GM18526 (cell line): Measurements from ENCODE around the gene INPP5A.

ENCODE experiments used
- POLR2A ChIP-seq: IDR thresholded peaks from 3 replicates; pipeline ENCODE4 v1.6.1; 2011; ENCODE audit not compliant: insufficient read length; ENCODE audit errors: extremely low read depth

The INPP5A gene

GRCh38 chr10:132593900-132594876 is 56.6 kb downstream of the INPP5A start:
- no peak for TF ChIP-seq POLR2A

- TF ChIP-seq POLR2A = no peak
These were observed 57.4 kb downstream of the INPP5A start for GRCh38 chr10:132595021-132595420.

- TF ChIP-seq POLR2A = no peak
These were observed 58.3 kb downstream of the INPP5A start for GRCh38 chr10:132595854-132596253.

GRCh38 chr10:132596742-132597279 is 59.2 kb downstream of the INPP5A start:
- TF ChIP-seq POLR2A = no peak

GRCh38 chr10:132597654-132598053 is 60.1 kb downstream of the INPP5A start:
- no peak for TF ChIP-seq POLR2A

- no peak for TF ChIP-seq POLR2A
These were observed 62.1 kb downstream of the INPP5A start for GRCh38 chr10:132599732-132600131.

- no peak for TF ChIP-seq POLR2A
These were observed 62.8 kb downstream of the INPP5A start for GRCh38 chr10:132600416-132600815.

- no peak for TF ChIP-seq POLR2A
These were observed 64.0 kb downstream of the INPP5A start for GRCh38 chr10:132601567-132601966.

- no peak for TF ChIP-seq POLR2A
These were observed 65.0 kb downstream of the INPP5A start for GRCh38 chr10:132602614-132603013.

GRCh38 chr10:132603851-132604533 is 66.4 kb downstream of the INPP5A start:
- no peak for TF ChIP-seq POLR2A

- TF ChIP-seq POLR2A = no peak
These were observed 67.1 kb downstream of the INPP5A start for GRCh38 chr10:132604686-132605085.

- TF ChIP-seq POLR2A = no peak
These were observed 67.8 kb downstream of the INPP5A start for GRCh38 chr10:132605390-132605789.

GRCh38 chr10:132606031-132606491 is 68.5 kb downstream of the INPP5A start:
- no peak for TF ChIP-seq POLR2A

- TF ChIP-seq POLR2A = no peak
These were observed 69.1 kb downstream of the INPP5A start for GRCh38 chr10:132606536-132607316.

GRCh38 chr10:132607491-132607890 is 69.9 kb downstream of the INPP5A start:
- TF ChIP-seq POLR2A = no peak
